H7 (cell line): ENCODE results near the gene CPA2. TPM values are rescaled to one million over a fixed set of nuclear protein-coding genes. Genes with fewer than 3 reads are reported as not detected.
A peak's percentile ranks its signal among the peaks of the same experiment; 100 is the strongest.
"Not testable (repeated sequence)": the region's sequence is repeated elsewhere in the genome, so short reads cannot be mapped to it uniquely, and the experiment has no call there.

Source experiments
- DNase-seq: peaks from one replicate; pipeline ENCODE4 v3.0.0; 2012
- H3K27me3 ChIP-seq: 2 replicates; pipeline ENCODE4 v1.6.0; 2011; ENCODE audit warnings: mild to moderate bottlenecking, low read length; ENCODE audit not compliant: control insufficient read depth, insufficient read depth
- H3K36me3 ChIP-seq: replicated peaks from 2 replicates; pipeline ENCODE4 v1.5.1; 2011; ENCODE audit warnings: low read length; ENCODE audit not compliant: control insufficient read depth, insufficient read depth
- H3K4me3 ChIP-seq: 2 replicates; pipeline ENCODE4 v1.5.1; 2011; ENCODE audit warnings: low read depth, mild to moderate bottlenecking, control low read depth, low read length, moderate library complexity; ENCODE audit not compliant: insufficient read depth
- total RNA-seq: library from RNA; depleted of rRNA; stranded (reverse); fragments of >200 nt; shearing (Covaris generic); gene quantifications from 2 replicates; pipeline ENCODE4 v1.2.3, GENCODE V29; 2014; rRNA removed

Gene CPA2
- total RNA-seq, result not detected in 2 replicates

DNA sequence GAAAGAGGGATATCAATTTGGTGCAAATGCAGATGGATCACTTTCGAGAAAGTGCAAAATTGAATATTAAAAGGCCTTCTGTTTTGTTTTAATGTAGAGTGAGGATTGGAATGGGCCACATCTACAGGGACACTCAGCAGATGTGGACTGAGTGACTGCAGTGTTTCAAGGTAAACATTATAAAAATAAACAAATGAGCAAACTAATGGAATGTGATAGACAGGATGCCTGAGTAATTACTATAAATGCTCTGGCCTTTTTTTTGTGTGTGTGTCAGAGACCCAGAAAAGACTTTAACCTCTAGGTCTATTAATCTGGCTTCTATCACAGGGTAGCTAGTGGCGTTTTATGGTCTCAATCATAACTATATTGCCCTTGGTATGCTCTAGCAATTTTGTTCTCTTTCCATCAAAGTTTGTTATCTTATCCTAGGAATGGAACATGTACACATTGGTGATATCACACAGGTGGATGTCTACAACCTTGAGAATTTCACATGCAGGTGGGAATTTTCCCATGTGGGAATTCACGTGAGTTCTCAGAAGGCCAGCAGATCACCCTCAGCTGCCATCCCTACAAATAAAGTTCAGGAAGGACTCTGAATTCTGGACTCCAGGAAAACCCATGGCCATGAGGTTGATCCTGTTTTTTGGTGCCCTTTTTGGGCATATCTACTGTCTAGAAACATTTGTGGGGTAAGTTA is at the start of gene CPA2:
CPA2 (plus strand) TSS at position 606 of the 703 bp plus-strand sequence; CDS start at position 625, 19 bp downstream.
- Histone ChIP-seq H3K36me3 (no peaks in the 10 kb centered on the region), H3K4me3 (no peak within 1 kb of the TSS), H3K27me3 (no peaks in the 10 kb centered on the region)
- no peak for DNase-seq

DNA sequence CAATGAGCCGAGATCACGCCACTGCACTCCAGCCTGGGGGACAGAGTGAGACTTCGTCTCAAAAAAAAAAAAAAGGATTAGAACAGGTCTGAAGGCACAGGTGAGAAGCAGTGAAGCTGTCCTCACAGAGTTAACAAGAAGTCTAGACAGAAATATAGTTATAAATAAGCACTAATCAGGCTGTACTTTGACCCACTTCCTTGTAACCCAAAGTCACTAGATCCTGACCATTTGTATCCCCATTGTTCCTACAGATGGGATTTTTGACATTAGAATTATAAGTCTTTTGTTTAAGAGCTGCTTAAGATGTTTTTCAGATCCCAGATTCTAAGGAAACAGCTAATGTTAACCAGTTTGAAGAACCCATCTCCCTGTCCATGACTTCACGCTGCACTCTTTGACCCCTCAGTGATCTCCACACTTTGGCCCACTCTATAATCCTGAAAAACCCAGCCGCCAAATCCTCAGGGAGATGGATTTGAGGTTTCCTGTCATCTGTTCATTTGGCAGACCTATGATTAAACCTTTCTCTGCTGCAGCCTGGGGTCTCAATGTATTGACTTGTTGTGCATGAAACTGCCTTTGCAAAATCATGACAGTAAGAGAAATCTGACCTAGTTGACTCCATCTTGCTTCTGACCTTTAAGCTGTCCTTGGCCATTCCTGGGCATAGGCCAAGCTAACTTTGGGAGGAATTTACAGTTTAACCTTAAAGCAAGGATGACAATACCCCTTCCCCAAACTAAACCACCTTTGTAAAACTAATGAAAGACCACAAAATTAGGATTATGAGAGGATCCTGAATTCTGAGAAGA is 47.6 kb upstream of the CPA2 start:
- Histone ChIP-seq H3K4me3 (no peak overlapping the region), H3K36me3 (no peaks in the 10 kb centered on the region), H3K27me3 (no peaks in the 10 kb centered on the region)
- DNase-seq, result no peak

DNA sequence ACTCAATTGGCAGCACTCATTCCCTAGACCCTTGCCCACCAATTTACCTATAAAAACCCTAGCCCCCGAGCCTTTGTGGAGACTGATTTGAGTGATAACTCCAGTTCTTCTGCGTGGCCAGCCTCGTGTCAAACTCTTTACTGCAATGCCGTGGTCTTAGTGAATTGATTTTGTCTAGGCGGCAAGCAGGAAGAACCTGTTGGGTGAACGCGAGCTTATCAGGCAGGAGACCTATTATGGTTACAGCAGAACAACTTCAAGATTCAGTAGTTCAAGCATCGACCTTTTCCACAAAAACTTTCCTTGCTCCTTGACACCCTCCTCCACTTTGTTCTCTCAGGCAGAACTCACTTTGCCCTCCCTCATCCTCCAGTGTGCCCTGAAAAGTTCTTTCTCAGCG is 46.8 kb upstream of the CPA2 start:
- H3K27me3 ChIP-seq, result no peaks in the 10 kb centered on the region
- no peak overlapping the region for H3K4me3 ChIP-seq
- H3K36me3 ChIP-seq, result no peaks in the 10 kb centered on the region
- DNase-seq, result no peak

DNA sequence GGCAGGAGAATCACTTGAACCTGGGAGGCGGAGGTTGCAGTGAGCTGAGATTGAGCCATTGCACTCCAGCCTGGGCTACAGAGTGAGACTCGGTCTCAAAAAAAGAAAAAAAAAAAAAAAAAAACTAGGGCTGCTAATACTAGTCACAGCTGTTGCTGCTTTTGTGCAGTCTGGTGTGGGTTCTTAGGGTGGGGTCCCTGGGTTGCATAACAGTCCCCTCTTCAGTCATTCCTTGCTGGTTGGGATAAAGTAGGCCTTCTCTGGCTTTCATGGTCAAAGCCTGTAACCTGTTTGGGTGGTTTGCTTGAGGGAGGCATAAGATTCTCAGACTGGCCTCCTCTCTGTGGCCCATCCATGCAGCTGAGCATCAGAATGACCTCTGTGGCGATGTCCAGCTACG is 44.9 kb upstream of the CPA2 start:
- H3K4me3 ChIP-seq, result no peak overlapping the region
- H3K36me3 ChIP-seq, result no peaks in the 10 kb centered on the region
- no peaks in the 10 kb centered on the region for H3K27me3 ChIP-seq
- no peak for DNase-seq

DNA sequence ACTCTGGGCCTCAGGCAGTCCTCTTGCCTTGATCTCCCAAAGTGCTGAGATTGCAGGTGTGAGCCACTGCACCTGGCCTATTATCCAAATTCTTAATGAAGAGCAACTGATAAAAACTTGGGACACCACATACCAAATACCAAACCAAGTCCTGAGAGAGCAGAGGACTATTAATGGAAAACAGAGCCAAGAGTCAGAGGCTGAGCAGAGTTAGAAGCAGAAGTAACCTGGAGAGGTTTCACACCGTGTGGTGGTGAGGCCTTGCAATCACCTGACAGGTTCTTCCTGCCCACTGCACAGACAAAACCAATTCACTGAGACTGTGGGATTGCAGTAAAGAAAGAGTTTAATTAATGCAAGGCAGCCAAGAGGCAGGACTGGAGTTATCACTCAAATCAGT is 43.0 kb upstream of the CPA2 start:
- H3K4me3 ChIP-seq, result no peak overlapping the region
- H3K27me3 ChIP-seq, result no peaks in the 10 kb centered on the region
- no peaks in the 10 kb centered on the region for H3K36me3 ChIP-seq
- no peak for DNase-seq

DNA sequence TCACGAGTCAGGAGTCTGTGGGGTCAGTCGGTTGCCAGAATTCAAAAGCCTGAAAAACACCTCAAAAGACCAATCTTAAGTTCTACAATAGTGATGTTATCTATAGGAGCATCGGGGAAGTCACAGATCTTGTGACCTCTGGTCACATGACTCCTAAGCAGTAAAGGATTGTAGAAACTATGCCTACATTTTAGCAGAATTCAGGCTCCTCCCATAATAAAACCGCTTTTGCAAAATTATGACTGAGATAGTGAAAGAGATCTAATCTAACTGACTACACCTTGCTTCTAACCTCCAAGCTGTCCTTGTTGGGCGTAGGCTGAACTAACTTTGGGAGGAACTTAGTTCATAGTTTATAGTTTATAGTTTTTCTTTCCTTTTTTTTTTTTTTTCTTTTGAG is 42.5 kb upstream of the CPA2 start:
- Histone ChIP-seq H3K36me3 (no peaks in the 10 kb centered on the region), H3K27me3 (no peaks in the 10 kb centered on the region), H3K4me3 (no peak overlapping the region)
- no peak for DNase-seq

GRCh38 chr7:130224923-130225322 is 41.7 kb upstream of the CPA2 start:
- not testable (repeated sequence) for DNase-seq, H3K27me3 ChIP-seq, H3K4me3 ChIP-seq, H3K36me3 ChIP-seq

- no peaks in the 10 kb centered on the region for H3K36me3 ChIP-seq
- DNase-seq, result no peak
- no peak overlapping the region for H3K4me3 ChIP-seq
- no peaks in the 10 kb centered on the region for H3K27me3 ChIP-seq
These were observed 40.3 kb upstream of the CPA2 start for GRCh38 chr7:130226333-130226732.

DNA sequence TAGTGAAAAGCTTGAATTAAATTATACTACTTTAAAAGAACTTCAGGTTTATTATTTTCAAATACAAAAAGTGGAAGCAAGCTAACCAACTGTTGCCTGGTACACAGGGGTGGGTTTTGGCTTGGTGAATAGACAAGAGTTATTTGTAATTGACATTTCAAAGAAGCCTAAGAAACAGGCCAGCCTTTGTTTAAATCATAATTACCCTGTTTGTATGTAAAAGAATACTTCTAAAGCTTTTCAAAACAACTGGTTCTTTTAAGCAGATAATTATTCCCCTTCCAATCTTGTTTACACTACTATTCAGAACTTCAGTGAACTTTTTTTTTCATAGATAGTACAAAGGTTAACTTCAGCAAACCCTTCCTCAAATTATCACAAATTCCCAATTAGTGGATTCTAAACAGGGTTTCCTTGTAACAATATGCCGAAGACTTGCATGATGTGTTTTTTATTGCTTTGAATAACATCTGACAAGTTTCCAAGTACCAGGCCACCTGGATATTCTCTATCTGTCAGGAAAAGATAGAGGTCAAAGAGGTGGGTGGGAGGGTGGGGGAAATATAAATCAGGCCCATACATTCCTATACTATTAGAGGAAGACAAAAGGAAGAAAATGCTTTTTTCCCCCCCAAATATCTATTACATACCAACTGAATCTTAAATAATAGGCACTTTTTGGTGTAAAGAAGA is 38.6 kb upstream of the CPA2 start:
- no peak for DNase-seq

GRCh38 chr7:130228840-130229502 is 37.7 kb upstream of the CPA2 start:
- DNase-seq, result peak; percentile 23
- H3K4me3 ChIP-seq, result no peak overlapping the region
- no peaks in the 10 kb centered on the region for H3K36me3 ChIP-seq
- H3K27me3 ChIP-seq, result no peaks in the 10 kb centered on the region

More for the DNA sequence above, 38.6 kb upstream of the CPA2 start:
- Histone ChIP-seq H3K36me3 (no peaks in the 10 kb centered on the region), H3K4me3 (no peak overlapping the region), H3K27me3 (no peaks in the 10 kb centered on the region)

GRCh38 chr7:130229981-130230380 is 36.7 kb upstream of the CPA2 start:
- H3K4me3 ChIP-seq, result not testable (repeated sequence)

GRCh38 chr7:130231792-130232191 is 34.9 kb upstream of the CPA2 start:
- DNase-seq, result no peak
- Histone ChIP-seq H3K27me3 (no peaks in the 10 kb centered on the region), H3K36me3 (no peaks in the 10 kb centered on the region), H3K4me3 (no peak overlapping the region)

More at GRCh38 chr7:130229981-130230380, 36.7 kb upstream of the CPA2 start:
- H3K27me3 ChIP-seq, H3K36me3 ChIP-seq, DNase-seq: not testable (repeated sequence)

DNA sequence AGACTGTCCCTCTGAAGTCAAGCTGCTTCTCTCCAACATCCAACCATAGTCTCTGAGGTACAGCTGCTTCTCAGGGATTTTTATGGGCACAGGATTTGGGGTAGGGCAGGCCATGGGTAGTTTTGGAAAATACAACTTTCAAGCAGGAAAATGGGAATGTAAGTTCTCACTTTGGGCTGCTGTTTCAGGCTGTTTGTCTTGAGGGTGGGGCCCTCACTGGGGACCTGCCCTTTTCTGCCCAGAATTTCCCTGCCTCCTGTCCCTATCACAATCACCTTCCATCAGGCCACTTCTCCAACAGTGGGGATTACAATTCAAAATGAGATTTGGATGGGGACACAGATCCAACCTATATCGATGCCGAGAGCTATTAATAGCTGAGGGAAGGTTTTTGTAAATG is 34.5 kb upstream of the CPA2 start:
- no peak for DNase-seq
- H3K27me3 ChIP-seq, result no peaks in the 10 kb centered on the region
- no peaks in the 10 kb centered on the region for H3K36me3 ChIP-seq
- no peak overlapping the region for H3K4me3 ChIP-seq

DNA sequence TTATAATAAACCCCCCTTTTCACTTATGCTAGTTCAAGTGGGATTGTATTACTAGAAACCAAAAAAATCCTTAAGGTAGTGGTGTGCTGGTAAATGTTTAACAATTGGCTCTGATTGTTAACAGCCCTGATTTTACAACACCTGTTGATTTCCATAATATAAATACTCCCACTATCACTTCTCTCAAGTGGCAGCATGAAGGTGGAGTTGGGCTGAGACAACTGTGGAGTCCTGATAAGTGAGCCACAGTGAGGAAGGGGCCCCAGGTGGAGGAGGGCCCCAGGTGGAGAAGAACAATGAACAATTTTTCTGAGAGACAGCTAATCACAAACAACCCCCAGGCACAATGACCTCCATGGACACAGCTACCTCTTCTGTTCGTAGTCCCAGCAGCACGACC is 32.6 kb upstream of the CPA2 start:
- DNase-seq, result no peak
- no peaks in the 10 kb centered on the region for H3K36me3 ChIP-seq
- H3K4me3 ChIP-seq, result no peak overlapping the region
- no peaks in the 10 kb centered on the region for H3K27me3 ChIP-seq
